Adrenal gland (tissue), 12 donors: ENCODE measurements around the gene DGKQ. TPM values are rescaled to one million over a fixed set of nuclear protein-coding genes. Genes with fewer than 3 reads are reported as not detected.

Experiments
- DNase-seq, 7 donors: peaks; one replicate each; pipeline ENCODE4 v3.0.0-alpha.2; 2019 to 2020
- H3K27ac ChIP-seq, 5 donors: fragments of 200-600 bp; sonication (generic) in 4 of 5; 1 replicate in 3 of 5; 2 replicates in 2 of 5; pipeline versions ENCODE4 v1.5.1 to v1.8.0; 2016 to 2020; ENCODE audit warnings: mild to moderate bottlenecking in 1 of 5
- H3K27me3 ChIP-seq: fragments of 200-600 bp; 2 replicates; pipeline ENCODE4 v1.8.0; 2021
- H3K36me3 ChIP-seq, 2 donors: fragments of 200-600 bp; replicated peaks in 1 of 2; 1 replicate in 1 of 2; 2 replicates in 1 of 2; pipeline versions ENCODE4 v1.5.1 to v1.8.0; 2018 to 2022
- H3K4me1 ChIP-seq, 2 donors: fragments of 200-600 bp; replicated peaks in 1 of 2; 1 replicate in 1 of 2; 2 replicates in 1 of 2; pipeline versions ENCODE4 v1.5.1 to v1.8.0; 2018 to 2021
- H3K4me3 ChIP-seq, 4 donors: fragments of 200-600 bp; sonication (generic) in 3 of 4; one replicate each; pipeline ENCODE4 v1.5.1; 2016 to 2018
- H3K9me3 ChIP-seq, 3 donors: fragments of 200-600 bp; sonication (generic) in 1 of 3; replicated peaks in 1 of 3; 1 replicate in 2 of 3; 2 replicates in 1 of 3; pipeline versions ENCODE4 v1.5.1 to v1.8.0; 2016 to 2021
- CTCF ChIP-seq, 6 experiments: fragments of 450-650 bp in 4 of 6; fragments of 200-600 bp in 2 of 6; sonication (generic) in 1 of 6; IDR thresholded peaks; 1 replicate in 5 of 6; 2 replicates in 1 of 6; pipeline versions ENCODE4 v1.5.1 to v1.8.0; 2016 to 2021; ENCODE audit warnings: antibody characterized with exemption in 6 of 6, mild to moderate bottlenecking in 2 of 6, moderate library complexity in 1 of 6
- POLR2A ChIP-seq, 2 donors: fragments of 450-650 bp; IDR thresholded peaks; one replicate each; pipeline ENCODE4 v1.6.1; 2017; ENCODE audit warnings: antibody characterized with exemption in 2 of 2, mild to moderate bottlenecking in 2 of 2, moderate library complexity in 1 of 2
- WGBS, 4 donors: extraction: QIAGEN DNeasy Blood & Tissue Kit in 2 of 4; methylation state at CpG; one replicate each; pipeline versions ENCODE4 v1.1.5 to v1.1.7; 2013 to 2017; 5-methylcytosine and 5-hydroxymethylcytosine counted together
- intact Hi-C, 2 donors: fragments of 100-400 bp; cut with DNase I; formaldehyde crosslinking; loops; one replicate each; pipeline versions ENCODE4 v1.14.1 to v1.15.0; 2022 to 2023
- polyA plus RNA-seq, 3 donors: library from polyadenylated mRNA; stranded (reverse); fragments of 200-250 nt in 2 of 3; fragments of 350-450 nt in 1 of 3; fragmentation: Illumina TruSeq in 1 of 3; extraction: RNeasy Lipid Tissue Mini Kit (QIAGEN cat#74804) in 1 of 3; gene quantifications; one replicate each; pipeline ENCODE4 v1.2.3, GENCODE V29; 2013 to 2014
- total RNA-seq, 9 donors: library from RNA; depleted of rRNA in 4 of 9; stranded (reverse); fragments of >200 nt in 4 of 9; fragments of 120-200 nt in 1 of 9; fragmentation: NEBNext Ultra II Directional in 1 of 9; extraction: Animal tissue kit (Norgen Biotek cat#: 25700) in 1 of 9; gene quantifications; one replicate each; pipeline versions ENCODE4 v1.1.0 to v1.2.4, GENCODE V29; 2013 to 2023
- donor health status: healthy with polysubstance abuse.
- donor health status: Bipolar disorder and iron deficiency.
- donor health status: DM: yes; HTN: yes; CAD: no.
- donor health status: DM: no; HTN: no; CAD: no.
- donor health status: DM: no; HTN: no; CAD: no.
- donor health status: DM: yes; HTN: yes; CAD: no.

Gene DGKQ
- total and polyA plus RNA-seq, 12 donors, result 0.55 to 16.5 (median 12.5) TPM

- Histone ChIP-seq H3K4me3 (no peak overlapping the region), H3K4me1 (peaks cover 25 to 44% of the 10 kb centered on the region in 2 donors), H3K27me3 (no peaks in the 10 kb centered on the region), H3K27ac (no peak overlapping the region), H3K9me3 (no peaks in the 10 kb centered on the region), H3K36me3 (peaks cover 0 to 7% of the 10 kb centered on the region in 2 donors)
- intact Hi-C loops, result no loop called here
- TF ChIP-seq POLR2A (IDR thresholded peaks at IDR 0.05) (no peak), CTCF (IDR thresholded peaks at IDR 0.05) (no peak)
- peak in 3 of 7 donors; percentile 12 to 28 (median 27) for DNase-seq
- 93 to 98% (median 94%) methylated on average over 7 to 69 of the region's 69 CpGs for WGBS, 4 donors
These were observed 15.7 kb upstream of the DGKQ start for GRCh38 chr4:988726-989721.

GRCh38 chr4:987624-988513, 14.5 kb upstream of the DGKQ start:
- Histone ChIP-seq H3K4me3 (peak overlapping the region in 1 of 4 donors; percentile 92), H3K27ac (peak overlapping the region in 4 of 5 donors; percentile 21 to 88 (median 71)), H3K9me3 (no peaks in the 10 kb centered on the region), H3K27me3 (no peaks in the 10 kb centered on the region), H3K36me3 (peaks cover 0 to 7% of the 10 kb centered on the region in 2 donors), H3K4me1 (peaks cover 17 to 37% of the 10 kb centered on the region in 2 donors)
- 61 to 74% (median 63%) methylated on average over 9 to 37 of the region's 37 CpGs for WGBS, 4 donors
- peak in 6 of 7 donors; percentile 23 to 79 (median 68) for DNase-seq
- no peak for TF ChIP-seq CTCF (IDR thresholded peaks at IDR 0.05)
- TF ChIP-seq POLR2A (IDR thresholded peaks at IDR 0.05), result no peak
- intact Hi-C loops, result no loop called here

DNA sequence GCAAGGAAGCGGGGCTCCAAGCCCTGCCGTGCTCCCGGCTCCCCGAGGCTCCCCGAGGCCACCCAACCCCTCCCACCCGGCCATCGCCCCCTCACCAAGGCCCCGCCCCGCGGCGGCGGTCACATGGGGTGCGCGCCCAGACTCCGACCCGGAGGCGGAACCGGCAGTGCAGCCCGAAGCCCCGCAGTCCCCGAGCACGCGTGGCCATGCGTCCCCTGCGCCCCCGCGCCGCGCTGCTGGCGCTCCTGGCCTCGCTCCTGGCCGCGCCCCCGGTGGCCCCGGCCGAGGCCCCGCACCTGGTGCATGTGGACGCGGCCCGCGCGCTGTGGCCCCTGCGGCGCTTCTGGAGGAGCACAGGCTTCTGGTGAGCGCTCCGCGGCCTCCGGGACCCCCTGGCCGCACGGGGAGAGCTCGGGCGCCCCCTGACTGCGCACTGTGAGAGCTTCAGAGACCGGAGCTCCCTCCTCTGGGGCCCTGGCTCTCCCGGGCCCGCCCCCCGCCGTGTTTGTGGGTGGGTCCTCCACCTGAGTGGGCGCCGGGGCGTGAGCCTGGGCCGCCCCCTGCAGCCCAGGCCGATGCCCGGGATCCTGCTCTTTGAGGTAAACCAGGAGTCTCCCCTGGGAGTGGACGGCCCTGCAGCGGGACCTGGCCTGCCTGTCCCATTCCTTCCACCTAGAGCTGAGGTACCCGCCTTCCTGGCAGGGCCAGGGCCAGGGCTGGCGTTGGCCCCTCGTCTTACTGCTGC, 13.7 kb upstream of the DGKQ start, which contains the start of gene IDUA:
TSS of gene IDUA (plus strand) at position 166 of the 745 bp plus-strand sequence. CDS start at position 207, 41 bp downstream.
- 0 to 1% (median 1%) methylated on average over 18 to 69 of the region's 69 CpGs; no CpG with 5 or more reads in 1 of the 4 donors for WGBS, 4 donors
- TF ChIP-seq CTCF (IDR thresholded peaks at IDR 0.05) (peak in 5 of 6 experiments; percentile 19 to 46 (median 34)), POLR2A (IDR thresholded peaks at IDR 0.05) (peak in 1 of 2 donors; percentile 44)
- Histone ChIP-seq H3K27me3 (no peaks in the 10 kb centered on the region), H3K9me3 (no peaks in the 10 kb centered on the region), H3K27ac (peak within 1 kb of the TSS; percentile 38 to 88 (median 63)), H3K36me3 (peaks cover 0 to 7% of the 10 kb centered on the region in 2 donors), H3K4me1 (peaks cover 12 to 31% of the 10 kb centered on the region in 2 donors), H3K4me3 (peak within 1 kb of the TSS; percentile 1 to 92 (median 42))
- peak; percentile 80 to 86 (median 85) for DNase-seq
- intact Hi-C loops, result no loop called here
